Gastroesophageal sphincter (tissue), 3 donors: ENCODE measurements around the gene IL1B.

Source experiments
- EP300 ChIP-seq: sonication (generic); formaldehyde crosslinking; IDR thresholded peaks from one replicate; pipeline ENCODE4 v1.6.1; 2017; ENCODE audit warnings: antibody characterized with exemption, mild to moderate bottlenecking
- TF ChIP-seq, protein P1 (sequence below), 4 experiments: fragments of 200-600 bp in 2 of 4; fragments of 450-650 bp in 2 of 4; sonication (generic) in 1 of 4; IDR thresholded peaks; one replicate each; pipeline ENCODE4 v1.5.1; 2017 to 2019; ENCODE audit warnings: antibody characterized with exemption in 4 of 4, mild to moderate bottlenecking in 2 of 4, moderate library complexity in 2 of 4

GRCh38 chr2:112813280-112813966, 23.2 kb downstream of the IL1B start:
- TF ChIP-seq, protein P1, sequence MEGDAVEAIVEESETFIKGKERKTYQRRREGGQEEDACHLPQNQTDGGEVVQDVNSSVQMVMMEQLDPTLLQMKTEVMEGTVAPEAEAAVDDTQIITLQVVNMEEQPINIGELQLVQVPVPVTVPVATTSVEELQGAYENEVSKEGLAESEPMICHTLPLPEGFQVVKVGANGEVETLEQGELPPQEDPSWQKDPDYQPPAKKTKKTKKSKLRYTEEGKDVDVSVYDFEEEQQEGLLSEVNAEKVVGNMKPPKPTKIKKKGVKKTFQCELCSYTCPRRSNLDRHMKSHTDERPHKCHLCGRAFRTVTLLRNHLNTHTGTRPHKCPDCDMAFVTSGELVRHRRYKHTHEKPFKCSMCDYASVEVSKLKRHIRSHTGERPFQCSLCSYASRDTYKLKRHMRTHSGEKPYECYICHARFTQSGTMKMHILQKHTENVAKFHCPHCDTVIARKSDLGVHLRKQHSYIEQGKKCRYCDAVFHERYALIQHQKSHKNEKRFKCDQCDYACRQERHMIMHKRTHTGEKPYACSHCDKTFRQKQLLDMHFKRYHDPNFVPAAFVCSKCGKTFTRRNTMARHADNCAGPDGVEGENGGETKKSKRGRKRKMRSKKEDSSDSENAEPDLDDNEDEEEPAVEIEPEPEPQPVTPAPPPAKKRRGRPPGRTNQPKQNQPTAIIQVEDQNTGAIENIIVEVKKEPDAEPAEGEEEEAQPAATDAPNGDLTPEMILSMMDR (IDR thresholded peaks at IDR 0.05): no peak
- TF ChIP-seq EP300: no peak
